HG02588 (cell line): ENCODE data around the gene AMD1.
"Not testable (repeated sequence)": the region's sequence is repeated elsewhere in the genome, so short reads cannot be mapped to it uniquely, and the experiment has no call there.

ENCODE experiments used
- ATAC-seq: cut with Tn5 transposase; IDR thresholded peaks from one replicate; pipeline ENCODE4 v1.9.1; 2021; ENCODE audit warnings: mild to moderate bottlenecking, moderate library complexity; ENCODE audit not compliant: unreplicated experiment

AMD1 gene

GRCh38 chr6:110873981-110874879 lies at the start of gene AMD1:
Gene AMD1, plus strand, starts transcription at chr6:110874785. Its CDS starts 321 bp downstream, at chr6:110875106.
- peak; percentile 71 for ATAC-seq

GRCh38 chr6:110826236-110827129 lies 48.1 kb upstream of the AMD1 start:
- no peak for ATAC-seq

- ATAC-seq = no peak
Observed at GRCh38 chr6:110828396-110828795, 46.2 kb upstream of the AMD1 start.

- ATAC-seq = no peak
Observed at GRCh38 chr6:110831405-110831804, 43.2 kb upstream of the AMD1 start.

- ATAC-seq = no peak
Observed at GRCh38 chr6:110833831-110834230, 40.8 kb upstream of the AMD1 start.

GRCh38 chr6:110835751-110836150 lies 38.8 kb upstream of the AMD1 start:
- ATAC-seq = not testable (repeated sequence)

GRCh38 chr6:110841266-110841665 lies 33.3 kb upstream of the AMD1 start:
- no peak for ATAC-seq

- ATAC-seq = no peak
Observed at GRCh38 chr6:110849781-110850180, 24.8 kb upstream of the AMD1 start.

DNA sequence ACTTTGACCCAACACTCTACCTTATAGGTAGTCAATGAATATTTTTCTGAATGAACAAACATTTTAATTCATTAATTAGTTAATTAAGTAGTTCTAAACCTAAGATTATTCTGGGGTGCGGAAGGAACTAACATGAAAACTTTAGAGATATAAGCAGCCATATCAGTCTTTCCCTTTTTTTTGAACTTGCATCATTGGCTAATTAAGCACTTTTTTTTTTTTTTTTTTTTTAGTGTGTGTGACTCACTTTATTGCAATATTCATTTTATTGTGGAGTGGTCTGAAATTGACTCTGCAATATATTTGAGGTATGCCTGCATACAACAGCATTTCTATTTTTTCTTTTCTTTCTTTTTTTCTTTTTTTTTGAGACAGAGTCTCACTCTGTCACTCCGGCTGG lies 21.8 kb upstream of the AMD1 start:
- no peak for ATAC-seq

GRCh38 chr6:110853754-110854477 lies 20.7 kb upstream of the AMD1 start:
- no peak for ATAC-seq

- ATAC-seq = no peak
Observed at GRCh38 chr6:110856296-110856695, 18.3 kb upstream of the AMD1 start.

DNA sequence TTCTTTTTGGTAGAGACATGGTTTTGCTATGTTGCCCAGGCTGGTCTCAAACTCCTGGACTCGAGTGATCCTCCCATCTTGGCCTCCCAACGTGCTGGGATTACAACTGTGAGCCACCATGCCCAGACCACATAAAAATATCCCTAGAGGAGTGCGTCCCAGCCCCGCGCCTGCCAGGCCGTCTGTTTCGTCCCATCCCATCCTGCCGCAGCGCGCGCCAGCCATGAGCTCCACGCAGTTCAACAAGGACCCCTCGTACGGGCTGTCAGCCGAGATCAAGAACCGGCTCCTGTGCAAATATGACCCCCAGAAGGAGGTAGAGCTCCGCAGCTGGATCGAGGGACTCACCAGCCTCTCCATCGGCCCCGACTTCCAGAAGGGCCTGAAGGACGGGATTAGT lies 16.6 kb upstream of the AMD1 start:
- ATAC-seq = no peak

- ATAC-seq = no peak
Observed at GRCh38 chr6:110858562-110859214, 15.9 kb upstream of the AMD1 start.

DNA sequence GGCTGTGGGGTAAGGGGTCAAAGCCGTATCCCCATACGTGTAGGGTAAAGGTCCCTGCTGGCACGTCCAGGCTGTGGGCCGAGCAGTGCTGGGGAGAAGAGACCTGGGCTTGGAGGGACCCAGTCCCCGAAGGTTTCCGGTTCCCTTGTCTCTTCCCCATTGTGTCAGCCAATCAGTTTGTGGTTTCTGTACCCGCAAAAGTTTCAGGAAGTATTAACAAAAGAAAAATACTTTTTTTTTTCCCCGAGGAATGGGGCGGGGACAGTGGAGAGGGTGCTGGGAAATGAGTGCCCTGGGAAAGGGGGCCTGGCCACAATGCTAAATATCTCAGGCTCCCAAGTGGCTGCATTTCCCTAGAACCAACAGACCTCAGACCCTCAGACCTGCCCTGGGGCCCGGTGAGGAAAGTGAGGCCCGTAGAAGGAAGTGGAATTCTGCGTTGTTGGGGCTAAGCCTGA lies 15.2 kb upstream of the AMD1 start:
- ATAC-seq = no peak

DNA sequence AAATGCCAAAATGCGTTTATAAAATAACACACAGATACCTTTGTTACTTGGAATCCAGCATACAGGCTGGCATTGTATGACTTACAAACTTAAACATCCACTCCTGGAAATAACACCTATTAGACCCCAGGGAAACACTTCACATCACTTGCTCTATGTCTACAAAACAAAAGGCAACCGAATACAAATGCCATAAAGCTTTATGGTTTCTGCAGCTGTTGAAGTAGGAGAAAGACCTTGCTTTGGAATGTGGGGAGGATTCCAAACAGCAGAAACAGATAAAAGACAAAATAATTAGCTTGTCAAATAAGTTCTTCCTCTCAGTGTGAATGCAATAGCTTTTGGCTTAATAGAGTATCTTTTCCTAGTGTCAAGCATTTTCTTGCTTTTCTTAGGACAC lies 9.8 kb upstream of the AMD1 start:
- no peak for ATAC-seq

DNA sequence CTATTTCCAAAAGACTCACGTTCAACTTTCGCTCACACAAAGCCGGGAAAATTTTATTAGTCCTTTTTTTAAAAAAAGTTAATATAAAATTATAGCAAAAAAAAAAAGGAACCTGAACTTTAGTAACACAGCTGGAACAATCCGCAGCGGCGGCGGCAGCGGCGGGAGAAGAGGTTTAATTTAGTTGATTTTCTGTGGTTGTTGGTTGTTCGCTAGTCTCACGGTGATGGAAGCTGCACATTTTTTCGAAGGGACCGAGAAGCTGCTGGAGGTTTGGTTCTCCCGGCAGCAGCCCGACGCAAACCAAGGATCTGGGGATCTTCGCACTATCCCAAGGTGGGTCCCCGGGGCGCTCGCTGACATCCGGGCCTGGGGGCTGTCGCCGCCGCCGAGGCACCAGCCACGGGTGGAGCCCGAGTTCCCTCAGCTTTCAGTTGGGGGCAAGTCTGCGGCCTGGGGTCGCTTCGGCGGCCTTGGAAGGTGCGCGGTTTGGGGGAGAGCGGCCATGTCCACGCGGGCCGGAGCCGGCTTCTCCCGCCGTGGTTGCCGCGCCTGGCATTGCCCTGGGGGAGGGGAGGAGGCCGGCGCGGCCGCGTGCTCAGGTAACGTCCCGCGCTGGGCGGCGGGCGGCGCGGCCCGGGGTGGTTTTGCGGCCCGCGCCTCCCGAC lies 429 bp downstream of the AMD1 start:
- ATAC-seq = peak; percentile 16

DNA sequence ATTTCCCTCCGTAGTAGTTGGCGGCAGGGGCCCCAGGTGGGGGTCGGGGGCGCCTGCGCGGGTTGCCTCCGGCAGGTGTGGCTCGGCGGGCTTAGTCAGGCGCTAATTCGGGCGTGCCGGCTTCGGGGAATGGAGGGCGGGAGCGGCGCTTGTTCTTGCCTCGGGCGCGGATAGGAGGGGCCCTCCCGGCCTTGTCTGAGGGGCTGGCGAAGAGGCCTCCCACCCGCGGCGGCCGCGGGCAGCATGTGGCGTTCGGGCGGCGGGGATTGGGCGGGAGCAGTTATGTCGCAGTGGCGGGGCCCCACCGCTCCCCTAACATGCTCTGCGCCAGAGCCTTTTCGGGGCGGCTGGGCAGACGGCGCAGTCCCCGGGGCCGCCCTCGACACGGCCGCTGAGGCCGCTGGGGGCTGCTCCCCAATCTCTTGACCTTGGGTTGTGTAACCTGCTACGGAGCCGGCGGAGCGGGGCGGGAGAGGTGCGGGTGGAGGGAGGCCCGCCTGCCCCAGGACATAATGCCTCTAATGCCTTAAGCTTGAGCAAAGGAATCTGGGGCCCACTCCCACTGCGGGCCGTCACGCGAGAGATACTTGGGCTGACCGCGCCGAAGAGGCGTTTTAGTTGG lies 1.1 kb downstream of the AMD1 start:
- peak; percentile 12 for ATAC-seq

DNA sequence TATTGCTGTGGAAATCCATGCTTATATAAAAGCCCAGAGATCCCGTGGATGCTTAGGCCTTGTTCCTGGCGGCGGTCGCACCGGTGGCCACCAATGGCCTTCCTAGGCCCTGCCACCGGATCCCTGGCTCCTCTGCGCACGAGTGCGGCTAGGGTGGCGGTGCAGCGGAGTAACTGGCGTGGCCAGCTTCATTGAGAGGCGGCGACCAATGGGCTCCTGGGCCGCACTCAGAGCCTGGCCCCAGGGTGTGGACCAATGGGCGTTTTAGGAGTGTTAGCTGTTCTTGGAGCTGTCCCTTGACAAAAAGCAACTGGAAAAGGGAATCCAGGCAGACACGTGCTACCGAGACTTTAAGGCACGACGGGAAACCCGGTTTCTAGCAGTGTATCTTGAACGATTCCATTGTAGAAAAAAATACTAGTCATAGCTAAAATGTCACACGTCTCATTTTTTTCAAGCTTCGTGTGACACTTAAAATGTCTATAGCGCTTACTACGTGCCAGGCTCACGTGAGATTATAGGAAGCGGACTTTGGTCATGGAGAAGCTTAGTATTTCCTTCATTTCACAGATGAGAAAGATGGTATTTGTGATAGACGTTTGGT lies 1.7 kb downstream of the AMD1 start:
- peak; percentile 41 for ATAC-seq
